ENCODE data around the gene SOHLH1. TPM values are rescaled to one million over a fixed set of nuclear protein-coding genes. Genes with fewer than 3 reads are reported as not detected.

SOHLH1 gene
- total RNA-seq, 1 donor from 2014 or later = not detected

DNA sequence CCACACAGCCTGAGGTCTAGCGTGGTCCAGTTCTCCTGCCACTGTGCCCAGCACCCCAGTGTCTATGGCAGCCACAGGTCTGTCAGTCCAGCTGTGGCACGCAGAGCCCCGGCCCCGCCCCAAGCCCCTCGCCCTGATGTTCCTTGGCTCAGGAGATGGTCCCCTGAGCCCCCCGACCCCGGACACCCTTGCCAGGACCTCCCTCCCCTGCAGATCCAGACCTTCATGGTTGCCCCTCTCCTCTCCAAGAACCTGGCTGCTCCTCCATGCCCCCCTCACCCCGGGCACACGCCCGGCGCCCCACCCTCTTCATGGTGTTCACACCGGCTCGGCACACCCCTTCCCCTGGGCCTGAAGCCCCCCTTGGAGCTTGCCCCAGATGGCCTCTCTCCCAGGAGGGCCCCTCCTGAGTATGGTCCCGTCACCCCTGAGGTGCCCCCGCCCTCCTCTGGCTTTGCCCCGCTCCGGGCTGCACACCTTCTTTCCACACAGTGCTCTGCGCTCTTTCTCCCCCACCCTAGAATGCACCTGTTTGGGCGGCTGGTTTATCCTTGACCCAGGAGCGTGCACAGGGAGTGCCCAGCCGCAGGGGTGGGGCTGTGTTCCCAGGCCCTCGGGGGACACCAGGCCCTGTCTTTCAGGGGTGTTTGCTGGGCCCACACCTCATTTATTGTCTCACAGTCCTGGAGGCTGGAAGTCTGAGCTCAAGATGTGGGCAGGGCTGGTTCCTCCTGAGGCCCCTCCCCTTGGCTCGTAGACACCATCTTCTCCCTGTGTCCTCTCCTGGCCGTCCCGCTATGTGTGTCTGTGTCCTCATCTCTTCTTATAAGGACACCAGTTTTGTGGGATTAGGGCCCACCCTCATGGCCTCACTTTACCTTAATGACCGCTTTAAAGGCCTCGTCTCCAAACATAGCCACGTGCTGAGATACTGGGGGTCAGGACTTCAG lies 40.3 kb upstream of the SOHLH1 start:
- TF ChIP-seq, protein P1, sequence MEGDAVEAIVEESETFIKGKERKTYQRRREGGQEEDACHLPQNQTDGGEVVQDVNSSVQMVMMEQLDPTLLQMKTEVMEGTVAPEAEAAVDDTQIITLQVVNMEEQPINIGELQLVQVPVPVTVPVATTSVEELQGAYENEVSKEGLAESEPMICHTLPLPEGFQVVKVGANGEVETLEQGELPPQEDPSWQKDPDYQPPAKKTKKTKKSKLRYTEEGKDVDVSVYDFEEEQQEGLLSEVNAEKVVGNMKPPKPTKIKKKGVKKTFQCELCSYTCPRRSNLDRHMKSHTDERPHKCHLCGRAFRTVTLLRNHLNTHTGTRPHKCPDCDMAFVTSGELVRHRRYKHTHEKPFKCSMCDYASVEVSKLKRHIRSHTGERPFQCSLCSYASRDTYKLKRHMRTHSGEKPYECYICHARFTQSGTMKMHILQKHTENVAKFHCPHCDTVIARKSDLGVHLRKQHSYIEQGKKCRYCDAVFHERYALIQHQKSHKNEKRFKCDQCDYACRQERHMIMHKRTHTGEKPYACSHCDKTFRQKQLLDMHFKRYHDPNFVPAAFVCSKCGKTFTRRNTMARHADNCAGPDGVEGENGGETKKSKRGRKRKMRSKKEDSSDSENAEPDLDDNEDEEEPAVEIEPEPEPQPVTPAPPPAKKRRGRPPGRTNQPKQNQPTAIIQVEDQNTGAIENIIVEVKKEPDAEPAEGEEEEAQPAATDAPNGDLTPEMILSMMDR (conservative IDR thresholded peaks at IDR 0.05) = no peak
- Mint-ChIP-seq H3K4me3 (no peak overlapping the region), H3K27ac (ENCODE audit: unreplicated experiment) (no peak overlapping the region), H3K4me1 (no peaks in the 10 kb centered on the region), H3K27me3 (ENCODE audit: low read depth) (peaks cover 30% of the 10 kb centered on the region), H3K36me3 (ENCODE audit: low read depth) (no peaks in the 10 kb centered on the region), H3K9me3 (no peaks in the 10 kb centered on the region)
- no peak for DNase-seq (ENCODE audit: low read depth, low spot score)

DNA sequence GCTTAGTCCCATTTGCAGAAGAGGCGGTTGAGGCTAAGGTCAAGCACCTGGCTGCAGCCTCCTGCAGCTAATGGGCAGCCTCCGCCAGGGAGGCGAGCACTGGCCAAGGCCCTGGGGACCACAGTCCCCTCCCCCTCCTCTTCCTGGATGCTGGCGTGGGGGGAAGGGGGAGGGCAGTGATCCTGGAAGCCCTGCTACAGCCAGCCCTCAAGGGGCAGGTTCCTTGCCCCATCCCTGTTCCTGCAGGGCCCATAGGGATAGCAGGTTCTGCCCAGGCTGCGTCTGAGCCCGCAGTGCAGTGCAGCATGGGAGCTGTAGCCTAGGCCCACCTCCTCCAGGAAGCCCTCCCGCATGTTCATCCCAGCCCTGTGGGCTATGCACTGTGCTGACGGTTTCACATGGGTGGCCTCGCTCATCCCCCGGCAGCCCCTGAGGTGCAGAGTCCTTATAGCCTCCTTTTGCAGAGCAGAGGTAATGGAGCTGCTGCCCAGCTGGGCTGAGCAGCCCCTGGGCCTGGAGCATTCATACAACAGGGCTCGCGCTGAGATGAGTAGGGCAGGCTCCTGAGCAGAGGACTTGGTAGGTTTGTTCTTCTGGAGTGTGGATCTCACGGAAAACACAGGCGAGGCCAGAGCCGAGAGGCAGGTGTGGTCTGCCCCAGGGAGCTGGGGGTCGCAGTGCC lies 38.7 kb upstream of the SOHLH1 start:
- peaks cover 40% of the 10 kb centered on the region for H3K27me3 Mint-ChIP-seq (ENCODE audit: low read depth)
- no peak overlapping the region for H3K4me3 Mint-ChIP-seq
- no peaks in the 10 kb centered on the region for H3K36me3 Mint-ChIP-seq (ENCODE audit: low read depth)
- TF ChIP-seq, protein P1 (conservative IDR thresholded peaks at IDR 0.05) = no peak
- H3K4me1 Mint-ChIP-seq = no peaks in the 10 kb centered on the region
- H3K27ac Mint-ChIP-seq (ENCODE audit: unreplicated experiment) = no peak overlapping the region
- no peaks in the 10 kb centered on the region for H3K9me3 Mint-ChIP-seq
- DNase-seq (ENCODE audit: low read depth, low spot score) = no peak

DNA sequence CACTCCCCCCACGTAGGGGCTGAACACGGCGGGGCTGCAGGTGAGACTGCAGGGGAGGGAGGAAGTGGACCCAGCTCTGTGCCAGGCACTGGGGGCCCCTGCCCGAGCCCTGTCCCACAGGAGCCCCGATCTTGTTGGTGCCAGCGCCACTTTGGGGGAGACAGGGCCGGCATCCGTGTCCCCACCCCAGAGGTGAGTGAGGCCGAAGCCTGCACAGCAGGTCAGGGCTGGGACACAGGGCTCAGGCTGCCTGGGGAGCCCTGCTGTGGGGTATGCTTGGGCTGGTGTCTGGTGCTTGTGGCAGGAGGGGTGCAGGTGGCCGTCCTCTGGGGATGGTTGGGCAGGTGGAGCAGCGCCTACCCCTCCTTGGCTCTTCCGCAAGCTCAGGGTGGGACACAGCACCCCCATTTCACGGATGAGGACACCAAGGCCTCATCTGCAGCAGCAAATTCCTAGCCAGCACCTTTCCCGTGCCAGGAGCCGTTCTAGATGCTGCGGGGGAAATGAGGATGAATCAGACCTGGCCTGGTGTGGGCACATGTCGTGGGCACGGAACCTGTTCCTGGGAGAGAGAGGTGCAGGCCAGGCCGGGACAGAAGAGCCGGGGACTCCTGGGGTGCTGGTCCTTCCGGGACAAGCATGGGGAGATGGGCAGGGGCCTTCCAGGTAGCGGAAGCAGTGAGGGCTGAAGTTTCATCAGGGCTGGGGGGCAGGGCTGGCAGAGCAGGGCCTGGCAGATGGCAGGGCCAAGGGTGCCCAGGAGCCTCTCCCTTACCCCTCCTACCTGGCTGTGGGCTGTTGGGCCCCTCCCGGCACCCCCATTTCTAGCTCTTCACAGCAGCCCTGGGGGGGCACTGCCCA lies 37.9 kb upstream of the SOHLH1 start:
- H3K4me3 Mint-ChIP-seq = no peak overlapping the region
- DNase-seq (ENCODE audit: low read depth, low spot score) = no peak
- no peak overlapping the region for H3K27ac Mint-ChIP-seq (ENCODE audit: unreplicated experiment)
- peaks cover 38% of the 10 kb centered on the region for H3K27me3 Mint-ChIP-seq (ENCODE audit: low read depth)
- H3K4me1 Mint-ChIP-seq = no peaks in the 10 kb centered on the region
- peaks cover 6% of the 10 kb centered on the region for H3K9me3 Mint-ChIP-seq
- TF ChIP-seq, protein P1 (conservative IDR thresholded peaks at IDR 0.05) = no peak
- no peaks in the 10 kb centered on the region for H3K36me3 Mint-ChIP-seq (ENCODE audit: low read depth)

DNA sequence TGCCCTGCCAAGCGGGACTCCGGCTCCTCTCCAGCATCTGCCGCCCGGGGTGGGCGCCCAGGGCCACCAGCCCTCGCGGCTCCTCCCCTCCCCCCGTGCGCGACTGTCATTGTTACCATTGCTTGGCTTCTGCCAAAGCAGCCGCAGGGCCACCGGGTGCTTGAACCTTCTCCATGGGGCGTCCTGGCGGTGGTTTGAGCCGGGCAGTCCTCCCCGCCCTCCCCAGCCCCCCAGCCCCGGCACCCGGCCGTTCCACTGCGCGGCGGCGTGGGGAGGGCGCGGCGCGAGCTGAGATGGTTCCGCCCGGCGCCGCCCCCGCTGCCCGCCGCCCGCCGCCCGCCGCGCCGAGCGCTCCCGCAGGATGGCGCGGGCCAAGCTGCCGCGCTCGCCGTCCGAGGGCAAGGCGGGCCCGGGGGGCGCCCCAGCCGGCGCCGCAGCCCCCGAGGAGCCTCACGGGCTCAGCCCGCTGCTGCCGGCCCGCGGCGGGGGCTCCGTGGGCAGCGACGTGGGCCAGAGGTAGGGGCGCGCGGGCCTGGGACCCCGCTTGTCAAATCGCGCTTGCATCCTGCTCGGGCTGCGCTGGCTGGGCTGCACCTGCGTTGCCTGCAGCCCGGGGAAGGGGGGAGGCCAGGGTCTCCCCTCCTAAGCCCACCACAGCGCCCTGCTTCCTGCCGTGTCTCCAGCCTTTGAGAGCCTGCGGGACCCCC lies 37.1 kb upstream of the SOHLH1 start:
- H3K4me1 Mint-ChIP-seq = no peaks in the 10 kb centered on the region
- TF ChIP-seq, protein P1 (conservative IDR thresholded peaks at IDR 0.05) = no peak
- no peaks in the 10 kb centered on the region for H3K36me3 Mint-ChIP-seq (ENCODE audit: low read depth)

More for the DNA sequence above, 37.1 kb upstream of the SOHLH1 start:
- H3K27ac Mint-ChIP-seq (ENCODE audit: unreplicated experiment) = no peak overlapping the region
- peaks cover 9% of the 10 kb centered on the region for H3K9me3 Mint-ChIP-seq
- H3K27me3 Mint-ChIP-seq (ENCODE audit: low read depth) = peaks cover 40% of the 10 kb centered on the region
- no peak for DNase-seq (ENCODE audit: low read depth, low spot score)
- H3K4me3 Mint-ChIP-seq = no peak overlapping the region
